Measurements from ENCODE around the gene MICALL2. TPM values are rescaled to one million over a fixed set of nuclear protein-coding genes. Genes with fewer than 3 reads are reported as not detected.

MICALL2 gene
- total RNA-seq, 1 donor from 2014 or later: 9.4 TPM

DNA sequence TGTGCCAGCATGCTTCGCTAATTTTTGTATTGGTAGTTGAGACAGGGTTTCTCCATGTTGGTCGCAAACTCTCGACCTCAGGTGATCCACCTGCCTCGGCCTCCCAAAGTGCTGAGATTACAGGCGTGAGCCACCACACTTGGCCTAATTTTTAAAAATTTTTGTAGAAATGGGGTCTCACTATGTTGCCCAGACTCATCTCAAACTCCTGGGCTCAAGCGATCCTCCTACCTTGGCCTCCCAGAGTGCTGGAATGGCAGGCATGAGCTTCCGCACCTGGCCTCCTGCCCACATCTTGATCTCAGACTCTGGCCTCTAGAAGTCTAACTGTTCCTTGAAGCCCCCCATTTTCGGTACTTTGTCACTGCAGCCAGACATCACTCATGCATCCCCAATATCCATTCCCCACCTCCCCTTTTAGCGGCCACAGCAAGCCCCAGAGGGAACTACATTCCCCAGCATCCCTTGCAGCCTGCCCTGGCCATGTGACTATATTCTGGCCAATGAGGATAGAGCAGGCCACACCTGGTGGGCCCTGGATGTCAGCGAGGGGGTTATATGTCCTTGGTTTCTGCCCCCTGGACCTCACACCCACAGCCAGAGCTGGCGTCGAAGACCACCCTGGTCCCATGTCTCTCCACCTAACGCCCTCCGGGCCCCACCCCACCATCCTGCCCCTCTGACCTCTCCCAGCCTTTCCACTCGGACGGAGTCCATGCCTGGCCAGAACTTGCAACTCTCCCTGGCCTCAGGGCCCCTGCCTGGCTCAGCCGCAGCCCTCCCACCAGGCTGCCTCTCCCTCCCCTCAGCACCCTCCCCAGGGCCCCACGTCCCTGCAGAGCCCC is 33.8 kb downstream of the MICALL2 start:
- DNase-seq (no peak), ATAC-seq (no peak)
- intact Hi-C loops (cut with micrococcal nuclease): no loop called here

GRCh38 chr7:1424041-1424440 is 35.2 kb downstream of the MICALL2 start:
- intact Hi-C loops (cut with micrococcal nuclease): no loop called here
- DNase-seq (no peak), ATAC-seq (no peak)

- intact Hi-C loops (cut with micrococcal nuclease): no loop called here
- no peak for ATAC-seq
These were observed 35.9 kb downstream of the MICALL2 start for GRCh38 chr7:1423264-1423811.

GRCh38 chr7:1422512-1423263 is 36.6 kb downstream of the MICALL2 start:
- intact Hi-C loops (cut with micrococcal nuclease): no loop called here
- ATAC-seq (no peak), DNase-seq (no peak)

More at GRCh38 chr7:1423264-1423811, 35.9 kb downstream of the MICALL2 start:
- DNase-seq: no peak

- intact Hi-C loops (cut with micrococcal nuclease): no loop called here
- no peak for ATAC-seq
These were observed 37.3 kb downstream of the MICALL2 start for GRCh38 chr7:1421946-1422345.

DNA sequence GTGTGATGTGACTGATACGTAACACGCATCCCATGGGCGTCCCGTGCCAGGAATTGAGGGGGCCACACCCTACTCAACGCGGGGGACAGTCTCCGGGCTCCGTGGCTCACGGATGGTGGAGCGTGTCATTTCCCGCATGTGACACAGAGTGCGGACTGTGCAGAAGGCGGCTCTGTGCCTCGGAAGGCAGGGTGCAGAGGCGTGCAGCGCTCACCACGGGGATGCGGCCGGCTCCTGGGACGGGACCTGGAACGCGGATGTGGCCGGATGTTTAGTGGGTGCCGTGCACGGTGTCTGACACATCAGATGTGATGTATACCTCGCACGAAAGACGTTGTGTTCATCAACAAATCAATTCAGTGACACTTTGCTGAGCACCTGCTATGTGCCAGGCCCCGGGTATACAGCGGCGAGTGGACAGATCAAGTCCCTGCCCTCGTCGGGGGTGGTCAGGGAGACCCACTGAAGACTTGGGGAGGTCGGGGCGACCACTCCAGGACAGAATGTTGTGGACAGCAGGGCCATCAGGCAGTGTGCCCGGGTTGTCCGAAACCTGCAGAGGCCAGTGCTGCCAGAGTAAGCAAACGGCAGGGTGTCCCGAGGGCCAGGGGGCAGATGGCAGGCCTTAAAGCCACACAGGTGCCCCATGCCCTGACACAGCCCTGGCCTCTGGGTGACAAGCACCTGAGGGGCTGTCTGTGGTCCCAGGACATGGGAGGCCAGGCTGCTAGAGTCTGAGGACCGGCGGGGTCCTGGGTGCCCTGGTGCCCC is 38.1 kb downstream of the MICALL2 start:
- DNase-seq (no peak), ATAC-seq (no peak)
- intact Hi-C loops (cut with micrococcal nuclease): no loop called here

More at GRCh38 chr7:1421946-1422345, 37.3 kb downstream of the MICALL2 start:
- DNase-seq: no peak

- intact Hi-C loops (cut with micrococcal nuclease): no loop called here
- ATAC-seq: no peak
- no peak for DNase-seq
These were observed 39.6 kb downstream of the MICALL2 start for GRCh38 chr7:1419688-1420087.

DNA sequence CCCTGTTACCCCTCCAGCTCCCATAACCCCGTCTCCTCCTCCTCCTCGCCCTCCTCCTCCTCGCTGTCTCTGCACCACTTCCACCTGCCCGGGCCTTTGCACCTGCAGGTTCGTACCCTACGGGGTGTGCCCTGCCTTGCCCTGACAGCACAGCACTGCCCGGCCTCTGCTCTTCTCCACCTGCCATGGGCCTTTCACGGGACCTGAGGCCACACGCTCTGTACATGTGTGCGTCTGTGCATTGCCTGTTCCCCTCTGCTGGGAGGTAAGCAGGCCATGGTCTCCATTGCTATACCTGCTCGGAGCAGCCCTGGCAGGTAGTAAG is 40.0 kb downstream of the MICALL2 start:
- ATAC-seq (no peak), DNase-seq (no peak)
- intact Hi-C loops (cut with micrococcal nuclease): no loop called here

DNA sequence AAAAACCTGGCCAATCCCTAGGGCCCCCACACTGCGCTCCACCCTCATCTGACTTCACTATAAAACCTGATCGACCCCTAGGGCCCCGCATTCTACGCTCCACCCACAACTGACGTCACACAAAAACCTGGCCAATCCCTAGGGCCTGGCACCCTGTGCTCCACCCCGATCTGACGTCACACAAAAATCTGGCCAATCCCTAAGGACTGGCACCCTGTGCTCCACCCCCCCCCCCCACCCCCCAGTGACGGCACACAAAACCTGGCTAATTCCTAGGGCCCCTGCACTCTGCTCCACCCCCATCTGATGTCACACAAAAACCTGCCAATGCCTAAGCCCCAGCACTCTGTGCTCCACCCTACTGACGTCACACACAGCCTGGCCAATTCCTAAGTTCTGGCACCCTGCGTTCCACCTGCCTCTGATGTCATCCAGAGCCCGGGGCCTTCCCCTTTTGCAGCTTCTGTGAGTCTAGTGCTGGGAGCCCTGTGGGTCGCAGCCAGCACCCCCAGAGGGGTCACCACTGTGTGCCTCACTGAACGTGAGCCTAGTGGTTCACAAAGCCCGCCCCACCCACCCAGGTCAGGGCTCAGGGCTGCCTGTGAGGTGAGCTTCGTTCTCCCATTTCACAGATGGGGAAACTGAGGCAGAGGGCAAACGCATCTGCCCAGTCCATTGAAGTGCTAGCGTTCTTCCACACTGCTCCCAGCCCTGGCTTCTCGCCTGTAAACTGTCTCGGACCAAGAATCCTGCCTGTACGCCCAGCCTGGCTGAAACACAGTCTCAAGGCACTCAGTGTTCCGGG is 40.6 kb downstream of the MICALL2 start:
- no peak for DNase-seq
- intact Hi-C loops (cut with micrococcal nuclease): no loop called here
- ATAC-seq: no peak

DNA sequence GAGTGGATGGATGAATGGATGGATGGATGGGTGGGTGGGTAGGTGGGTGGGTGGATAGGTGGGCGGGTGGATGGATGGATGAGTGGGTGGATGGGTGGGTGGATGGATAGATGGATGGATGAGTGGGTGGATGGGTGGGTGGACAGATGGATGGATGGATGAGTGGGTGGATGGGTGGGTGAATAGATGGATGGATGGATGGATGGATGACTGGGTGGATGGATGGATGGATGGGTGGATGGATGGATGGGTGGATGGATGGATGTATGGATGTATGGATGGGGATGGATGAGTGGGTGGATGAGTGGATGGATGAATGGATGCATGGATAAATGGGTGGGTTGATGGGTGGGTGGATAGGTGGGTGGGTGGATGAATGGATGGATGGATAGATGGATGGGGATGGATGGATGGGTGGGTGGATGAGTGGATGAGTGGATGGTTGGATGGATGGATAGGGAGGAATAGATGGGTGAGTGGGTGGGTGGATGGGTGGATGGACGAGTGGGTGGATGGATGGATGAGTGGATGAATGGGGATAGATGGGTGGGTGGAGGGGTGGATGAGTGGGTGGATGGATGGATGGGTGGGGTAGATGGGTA is 43.8 kb downstream of the MICALL2 start:
- intact Hi-C loops (cut with micrococcal nuclease): no loop called here
- ATAC-seq (no peak), DNase-seq (no peak)

- ATAC-seq: no peak
- no peak for DNase-seq
- intact Hi-C loops (cut with micrococcal nuclease): no loop called here
These were observed 45.2 kb downstream of the MICALL2 start for GRCh38 chr7:1413936-1414639.

- DNase-seq: peak; percentile 89
- ATAC-seq: peak; percentile 93
- intact Hi-C loops (cut with micrococcal nuclease): no loop called here
These were observed 46.7 kb downstream of the MICALL2 start for GRCh38 chr7:1412322-1413261.

DNA sequence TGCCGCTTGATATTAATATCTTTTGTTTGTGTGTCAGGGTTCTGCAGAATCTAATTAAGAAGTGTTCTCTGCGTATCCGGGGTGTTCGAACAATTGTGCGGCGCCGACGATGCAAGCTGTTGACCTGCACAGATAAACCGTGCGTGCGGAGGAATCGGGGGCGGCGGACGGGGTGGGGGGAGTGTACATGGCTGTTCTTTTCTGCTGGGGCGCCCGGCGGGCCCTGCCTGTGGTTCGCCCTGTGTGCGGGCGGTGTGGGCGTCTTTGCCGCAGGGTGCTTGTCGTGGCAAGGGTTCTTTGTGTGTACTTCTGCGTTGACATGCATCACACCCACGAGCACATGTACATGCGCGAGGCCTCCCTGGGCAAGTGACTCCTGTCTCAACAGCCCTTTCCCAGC is 47.9 kb downstream of the MICALL2 start:
- intact Hi-C loops (cut with micrococcal nuclease): no loop called here
- ATAC-seq (no peak), DNase-seq (no peak)

- no peak for DNase-seq
- no peak for ATAC-seq
- intact Hi-C loops (cut with micrococcal nuclease): no loop called here
These were observed 48.3 kb downstream of the MICALL2 start for GRCh38 chr7:1410992-1411391.

DNA sequence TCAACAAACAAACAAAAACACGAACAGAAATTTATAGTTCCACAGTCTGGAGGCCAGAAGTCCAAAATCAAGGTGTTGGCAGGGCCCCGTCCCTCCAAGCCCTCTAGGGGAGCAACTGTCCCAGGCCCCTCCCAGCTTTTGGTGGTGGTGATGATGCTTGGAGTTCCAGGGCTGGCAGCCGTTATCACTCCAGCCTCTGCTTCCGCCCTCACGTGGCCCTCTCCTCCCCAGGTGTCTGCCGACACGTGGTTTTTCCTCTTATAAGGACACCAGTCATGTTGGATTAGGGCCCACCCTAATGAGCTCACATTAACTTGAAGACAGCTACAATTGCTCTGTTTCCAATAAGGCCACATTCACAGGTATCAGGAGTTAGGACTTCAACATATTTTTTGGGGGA is 49.7 kb downstream of the MICALL2 start:
- ATAC-seq: no peak
- no peak for DNase-seq
- intact Hi-C loops (cut with micrococcal nuclease): no loop called here

DNA sequence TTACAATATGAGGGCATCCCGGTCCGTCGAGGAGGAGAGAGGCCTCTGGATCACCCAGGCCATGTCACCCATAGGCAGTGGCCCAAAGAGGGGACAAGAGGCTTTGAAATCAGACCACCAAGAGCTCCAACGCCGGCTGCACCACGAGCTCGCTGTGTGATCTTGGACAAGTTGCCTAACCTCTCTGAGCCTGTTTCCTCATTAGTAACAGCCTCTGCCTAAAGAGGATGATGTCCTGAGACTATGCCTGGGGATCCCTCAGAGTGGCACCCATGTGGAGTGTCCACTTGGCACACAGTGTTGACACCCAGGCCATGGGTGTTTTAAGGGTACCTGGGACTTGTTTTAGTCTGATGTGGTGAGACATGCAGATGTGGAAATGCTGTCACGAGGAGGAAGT is 50.8 kb downstream of the MICALL2 start:
- ATAC-seq (no peak), DNase-seq (no peak)
- intact Hi-C loops (cut with micrococcal nuclease): no loop called here

GRCh38 chr7:1407892-1408291 is 51.4 kb downstream of the MICALL2 start:
- intact Hi-C loops (cut with micrococcal nuclease): no loop called here
- no peak for ATAC-seq
- DNase-seq: no peak

Data from left ventricle myocardium superior (tissue), 1 donor.